K562 (cell line): ENCODE results near the gene ATP5F1D. TPM values are rescaled to one million over a fixed set of nuclear protein-coding genes. Genes with fewer than 3 reads are reported as not detected.

Experiments
- CAMTA2 ChIP-seq: fragments of 250-450 bp; sonication (Bioruptor Pico); conservative IDR thresholded peaks from 2 replicates; pipeline ENCODE4 v1.5.1; 2022
- CREM ChIP-seq: IDR thresholded peaks from 2 replicates; pipeline ENCODE4 v1.6.1; 2014; ENCODE audit warnings: antibody characterized with exemption, low read depth
- DACH1 ChIP-seq: fragments of 450-650 bp; IDR thresholded peaks from 2 replicates; pipeline ENCODE4 v1.6.1; 2018; ENCODE audit not compliant: partially characterized antibody
- DDX20 ChIP-seq: fragments of 450-650 bp; IDR thresholded peaks from 2 replicates; pipeline ENCODE4 v1.6.1; 2016; ENCODE audit warnings: missing genetic modification characterization, low read depth, mild to moderate bottlenecking, missing compliant biosample characterization, moderate library complexity
- DNMT1 ChIP-seq: fragments of 450-650 bp; IDR thresholded peaks from 2 replicates; pipeline ENCODE4 v1.6.1; 2016; ENCODE audit warnings: antibody characterized with exemption, mild to moderate bottlenecking
- FOXP1 ChIP-seq: sonication (generic); formaldehyde crosslinking; IDR thresholded peaks from 2 replicates; pipeline ENCODE4 v1.8.0; 2022; ENCODE audit warnings: mild to moderate bottlenecking, missing genetic modification reagents
- GABPB2 ChIP-seq: fragments of 250-450 bp; sonication (Bioruptor Pico); conservative IDR thresholded peaks from 2 replicates; pipeline ENCODE4 v1.5.1; 2021; ENCODE audit warnings: mild to moderate bottlenecking
- HDAC2 ChIP-seq: fragments of 450-650 bp; IDR thresholded peaks from 2 replicates; pipeline ENCODE4 v1.6.1; 2016; ENCODE audit warnings: mild to moderate bottlenecking
- HIVEP1 ChIP-seq: fragments of 250-450 bp; sonication (Bioruptor Pico); IDR thresholded peaks from 2 replicates; pipeline ENCODE4 v1.4.0; 2020; ENCODE audit warnings: mild to moderate bottlenecking
- HLTF ChIP-seq: fragments of 450-650 bp; IDR thresholded peaks from 2 replicates; pipeline ENCODE4 v1.6.1; 2016
- IFI16 ChIP-seq: fragments of 250-450 bp; sonication (Bioruptor Pico); IDR thresholded peaks from 2 replicates; pipeline ENCODE4 v2.1.2; 2022; ENCODE audit warnings: mild to moderate bottlenecking, inconsistent platforms
- KDM4B ChIP-seq, 2 experiments: fragments of 450-650 bp in 1 of 2; sonication (generic) in 1 of 2; IDR thresholded peaks; 2 replicates each; pipeline ENCODE4 v1.6.1; 2016 to 2017; ENCODE audit warnings: borderline replicate concordance in 2 of 2, antibody characterized with exemption in 1 of 2, low read depth in 1 of 2, mild to moderate bottlenecking in 1 of 2
- NFYB ChIP-seq: IDR thresholded peaks from 2 replicates; pipeline ENCODE4 v1.6.1; 2011; ENCODE audit warnings: mild to moderate bottlenecking, moderate library complexity; ENCODE audit not compliant: insufficient read length; ENCODE audit errors: extremely low read depth
- NRF1 ChIP-seq, 2 experiments: fragments of 450-650 bp; IDR thresholded peaks in 1 of 2; conservative IDR thresholded peaks in 1 of 2; 2 replicates each; pipeline ENCODE4 v1.6.1; 2014; ENCODE audit warnings: mild to moderate bottlenecking in 2 of 2
- POLR2G ChIP-seq: fragments of 200-400 bp; formaldehyde crosslinking; IDR thresholded peaks from 2 replicates; pipeline ENCODE4 v1.6.1; 2017; ENCODE audit warnings: low read depth, mild to moderate bottlenecking, antibody characterized with exemption, low read length, moderate library complexity
- PURB ChIP-seq: sonication (generic); formaldehyde crosslinking; IDR thresholded peaks from 2 replicates; pipeline ENCODE4 v1.9.0; 2021; ENCODE audit warnings: low read depth, mild to moderate bottlenecking, missing genetic modification reagents
- SAFB2 ChIP-seq: fragments of 200-400 bp; formaldehyde crosslinking; IDR thresholded peaks from 2 replicates; pipeline ENCODE4 v1.6.1; 2018; ENCODE audit warnings: borderline replicate concordance, low read length, low read depth, moderate library complexity; ENCODE audit not compliant: severe bottlenecking
- SIN3A ChIP-seq, 2 experiments: fragments of 150-350 bp in 1 of 2; IDR thresholded peaks; 2 replicates each; pipeline ENCODE4 v1.6.1; 2011 to 2016; ENCODE audit warnings: borderline replicate concordance in 2 of 2, low read depth in 2 of 2, low read length in 2 of 2, mild to moderate bottlenecking in 2 of 2, moderate library complexity in 2 of 2; ENCODE audit not compliant: control insufficient read depth in 1 of 2
- SLC30A9 ChIP-seq: fragments of 250-450 bp; sonication (Bioruptor Pico); IDR thresholded peaks from 2 replicates; pipeline ENCODE4 v1.8.0; 2022; ENCODE audit warnings: mild to moderate bottlenecking, moderate library complexity
- SNAPC5 ChIP-seq: fragments of 250-450 bp; sonication (Bioruptor Pico); IDR thresholded peaks from 2 replicates; pipeline ENCODE4 v1.8.0; 2021; ENCODE audit warnings: moderate library complexity, mild to moderate bottlenecking, inconsistent platforms
- SPI1 ChIP-seq: IDR thresholded peaks from 2 replicates; pipeline ENCODE4 v1.6.1; 2011; ENCODE audit warnings: low read depth, low read length, control low read depth, borderline replicate concordance
- STAG1 ChIP-seq: sonication (generic); formaldehyde crosslinking; IDR thresholded peaks from 2 replicates; pipeline ENCODE4 v1.5.0; 2020; ENCODE audit warnings: missing genetic modification reagents, borderline replicate concordance
- STAT5B ChIP-seq: fragments of 250-450 bp; sonication (Bioruptor Pico); IDR thresholded peaks from 2 replicates; pipeline ENCODE4 v1.8.0; 2021; ENCODE audit warnings: mild to moderate bottlenecking, inconsistent platforms
- TEAD1 ChIP-seq, 2 experiments: fragments of 450-650 bp in 1 of 2; sonication (generic) in 1 of 2; formaldehyde crosslinking; IDR thresholded peaks; 2 replicates each; pipeline versions ENCODE4 v1.4.0 to v1.8.0; 2020 to 2022; ENCODE audit warnings: mild to moderate bottlenecking in 2 of 2, missing genetic modification reagents in 1 of 2
- ZNF134 ChIP-seq: fragments of 250-450 bp; sonication (Bioruptor Pico); conservative IDR thresholded peaks from 2 replicates; pipeline ENCODE4 v1.4.0; 2020
- ZNF586 ChIP-seq: fragments of 450-650 bp; formaldehyde crosslinking; conservative IDR thresholded peaks from 2 replicates; pipeline ENCODE4 v1.4.0; 2020; ENCODE audit warnings: mild to moderate bottlenecking, moderate library complexity
- ZNF778 ChIP-seq: fragments of 450-650 bp; formaldehyde crosslinking; IDR thresholded peaks from 2 replicates; pipeline ENCODE4 v1.4.0; 2020; ENCODE audit warnings: mild to moderate bottlenecking, moderate library complexity
- polyA plus RNA-seq, 8 experiments: library from polyadenylated mRNA; depleted of rRNA in 4 of 8; stranded (reverse) in 5 of 8; unstranded in 3 of 8; fragments of >200 nt; fragmentation: Nextera tagmentation in 2 of 8; fragmentation: Illumina TruSeq in 1 of 8; extraction: Ambion mirVana in 2 of 8; extraction: Trizol in 1 of 8; gene quantifications; 2 replicates each; pipeline versions ENCODE4 v1.2.1 to v1.2.3, GENCODE V29; 2011 to 2014; ENCODE audit warnings: inconsistent platforms in 1 of 8, missing spikeins in 1 of 8
- total RNA-seq, 7 experiments: library from RNA; depleted of rRNA in 6 of 7; stranded (reverse); fragments of >200 nt in 6 of 7; fragmentation: Illumina TruSeq in 2 of 7; extraction: Trizol in 2 of 7; gene quantifications; 2 replicates each; pipeline versions ENCODE4 v1.2.1 to v1.2.3, GENCODE V29; 2011 to 2021; ENCODE audit warnings: low replicate concordance in 1 of 7
- TF ChIP-seq, protein P1 (sequence below): sonication (generic); formaldehyde crosslinking; IDR thresholded peaks from 2 replicates; pipeline ENCODE4 v1.8.0; 2022; ENCODE audit warnings: mild to moderate bottlenecking, missing genetic modification reagents, borderline replicate concordance

Gene ATP5F1D
- total and polyA plus RNA-seq, 9 of the 15 experiments (the other 6 are each of a cell fraction or from before 2014, with no cell fraction given), result 3.9 to 409 (median 36.8) TPM

GRCh38 chr19:1269478-1270212 lies 28.1 kb downstream of the ATP5F1D start (continued):
- TF ChIP-seq STAT5B (CRISPR knock-in tag) (no peak), ZNF778 (CRISPR knock-in tag) (no peak), HDAC2 (peak; percentile 25; the same call in 1 of the 2 replicates), STAG1 (no peak), SAFB2 (no peak), SIN3A (IDR thresholded peaks at IDR 0.05; ENCODE audit: borderline replicate concordance in 2 of 2, control insufficient read depth in 1 of 2, low read depth in 2 of 2, low read length in 2 of 2) (peak; percentile 71 to 86; a peak in 2 of 4 replicates), CAMTA2 (0 out of 2 replicates have a peak, but pooled peaks have one; percentile 76), TEAD1 (CRISPR knock-in tag; IDR thresholded peaks at IDR 0.05) (peak in 1 of 2 experiments; percentile 68; a peak in 2 of 4 replicates), DDX20 (tag) (no peak), PURB (no peak), ZNF134 (CRISPR knock-in tag) (no peak), DACH1 (no peak), DNMT1 (no peak), NRF1 (conservative IDR thresholded peaks at IDR 0.05 in 1 of 2, IDR thresholded peaks at IDR 0.05 in 1 of 2) (peak; percentile 97 to 98), SPI1 (peak; percentile 62), SLC30A9 (CRISPR knock-in tag) (no peak), SNAPC5 (no peak), HIVEP1 (no peak), KDM4B (IDR thresholded peaks at IDR 0.05; ENCODE audit: borderline replicate concordance in 2 of 2, low read depth in 1 of 2) (no peak; a peak in 2 of 4 replicates), POLR2G (peak; percentile 99), GABPB2 (CRISPR knock-in tag) (peak; percentile 78), HLTF (no peak), ZNF586 (CRISPR knock-in tag) (no peak), CREM (0 out of 2 replicates have a peak, but pooled peaks have one; percentile 37), FOXP1 (CRISPR knock-in tag) (no peak; the same call in 1 of the 2 replicates), IFI16 (no peak), NFYB (no peak)
- TF ChIP-seq, protein P1, sequence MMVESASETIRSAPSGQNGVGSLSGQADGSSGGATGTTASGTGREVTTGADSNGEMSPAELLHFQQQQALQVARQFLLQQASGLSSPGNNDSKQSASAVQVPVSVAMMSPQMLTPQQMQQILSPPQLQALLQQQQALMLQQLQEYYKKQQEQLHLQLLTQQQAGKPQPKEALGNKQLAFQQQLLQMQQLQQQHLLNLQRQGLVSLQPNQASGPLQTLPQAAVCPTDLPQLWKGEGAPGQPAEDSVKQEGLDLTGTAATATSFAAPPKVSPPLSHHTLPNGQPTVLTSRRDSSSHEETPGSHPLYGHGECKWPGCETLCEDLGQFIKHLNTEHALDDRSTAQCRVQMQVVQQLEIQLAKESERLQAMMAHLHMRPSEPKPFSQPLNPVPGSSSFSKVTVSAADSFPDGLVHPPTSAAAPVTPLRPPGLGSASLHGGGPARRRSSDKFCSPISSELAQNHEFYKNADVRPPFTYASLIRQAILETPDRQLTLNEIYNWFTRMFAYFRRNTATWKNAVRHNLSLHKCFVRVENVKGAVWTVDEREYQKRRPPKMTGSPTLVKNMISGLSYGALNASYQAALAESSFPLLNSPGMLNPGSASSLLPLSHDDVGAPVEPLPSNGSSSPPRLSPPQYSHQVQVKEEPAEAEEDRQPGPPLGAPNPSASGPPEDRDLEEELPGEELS (CRISPR knock-in tag), result peak; percentile 23; the same call in 1 of the 2 replicates
